Neuronal stem cell (in vitro differentiated cells): ENCODE data around the gene FBXO8.

Experiments
- DNase-seq: peaks from one replicate; pipeline ENCODE4 v3.0.0-alpha.2; 2013; ENCODE audit warnings: low spot score
- H2AFZ ChIP-seq: one replicate; pipeline ENCODE4 v1.6.1; 2013; ENCODE audit warnings: mild to moderate bottlenecking, low read length, inconsistent platforms
- H2AK5ac ChIP-seq: 2 replicates; pipeline ENCODE4 v1.6.1; 2013; ENCODE audit warnings: low read depth, mild to moderate bottlenecking, inconsistent platforms, low read length, moderate library complexity, mixed read lengths
- H2BK120ac ChIP-seq: 2 replicates; pipeline ENCODE4 v1.6.1; 2013; ENCODE audit warnings: low read depth, mild to moderate bottlenecking, inconsistent platforms, low read length, moderate library complexity, mixed read lengths
- H2BK12ac ChIP-seq: one replicate; pipeline ENCODE4 v1.6.1; 2013; ENCODE audit warnings: low read length, inconsistent platforms
- H2BK15ac ChIP-seq: 2 replicates; pipeline ENCODE4 v1.6.1; 2013; ENCODE audit warnings: mild to moderate bottlenecking, low read length, inconsistent platforms, mixed read lengths
- H2BK5ac ChIP-seq: one replicate; pipeline ENCODE4 v1.6.1; 2013; ENCODE audit warnings: inconsistent platforms, mild to moderate bottlenecking, low read length, moderate library complexity
- H3K14ac ChIP-seq: one replicate; pipeline ENCODE4 v1.6.1; 2013; ENCODE audit warnings: low read length, inconsistent platforms
- H3K18ac ChIP-seq: 2 replicates; pipeline ENCODE4 v1.6.1; 2013; ENCODE audit warnings: low read length, inconsistent platforms
- H3K23ac ChIP-seq: 2 replicates; pipeline ENCODE4 v1.6.1; 2013; ENCODE audit warnings: low read depth, mild to moderate bottlenecking, mixed read lengths, low read length, inconsistent platforms; ENCODE audit not compliant: poor library complexity
- H3K27ac ChIP-seq: replicated peaks from 3 replicates; pipeline ENCODE4 v1.5.1; 2013; ENCODE audit warnings: low read length, inconsistent platforms
- H3K27me3 ChIP-seq, 3 experiments: 2 replicates each; pipeline ENCODE4 v1.6.1; 2013; ENCODE audit warnings: low read length in 3 of 3, mild to moderate bottlenecking in 2 of 3, inconsistent platforms in 1 of 3, low read depth in 1 of 3, mixed read lengths in 1 of 3, moderate library complexity in 1 of 3; ENCODE audit not compliant: control insufficient read depth in 3 of 3, insufficient read depth in 3 of 3
- H3K36me3 ChIP-seq, 2 donors: replicated peaks in 1 of 2; 2 replicates each; pipeline ENCODE4 v1.6.1; 2013; ENCODE audit warnings: low read length in 2 of 2; ENCODE audit not compliant: control insufficient read depth in 2 of 2, insufficient read depth in 2 of 2
- H3K4ac ChIP-seq: 2 replicates; pipeline ENCODE4 v1.6.1; 2013; ENCODE audit warnings: inconsistent platforms, mild to moderate bottlenecking, low read length, moderate library complexity
- H3K4me1 ChIP-seq, 2 donors: 1 replicate in 1 of 2; 2 replicates in 1 of 2; pipeline ENCODE4 v1.6.1; 2013; ENCODE audit warnings: low read length in 2 of 2, low read depth in 1 of 2; ENCODE audit not compliant: control insufficient read depth in 2 of 2, insufficient read depth in 1 of 2
- H3K4me2 ChIP-seq: one replicate; pipeline ENCODE4 v1.6.1; 2013; ENCODE audit warnings: mild to moderate bottlenecking, low read length, inconsistent platforms; ENCODE audit not compliant: insufficient read depth, poor library complexity, severe bottlenecking
- H3K4me3 ChIP-seq, 2 donors: 2 replicates each; pipeline ENCODE4 v1.5.1; 2013; ENCODE audit warnings: low read length in 2 of 2, mild to moderate bottlenecking in 2 of 2, inconsistent platforms in 1 of 2, moderate library complexity in 1 of 2
- H3K79me1 ChIP-seq: one replicate; pipeline ENCODE4 v1.6.1; 2013; ENCODE audit warnings: low read depth, mild to moderate bottlenecking, inconsistent platforms, low read length, moderate library complexity
- H3K9ac ChIP-seq: one replicate; pipeline ENCODE4 v1.6.1; 2013; ENCODE audit warnings: mild to moderate bottlenecking, low read depth, low read length, inconsistent platforms; ENCODE audit not compliant: poor library complexity
- H3K9me3 ChIP-seq, 2 donors: replicated peaks in 1 of 2; 2 replicates each; pipeline versions ENCODE3 to v1.6.1; 2013; ENCODE audit warnings: low read length in 2 of 2, mild to moderate bottlenecking in 2 of 2, inconsistent platforms in 1 of 2, low read depth in 1 of 2, mixed read lengths in 1 of 2, moderate library complexity in 1 of 2; ENCODE audit not compliant: control insufficient read depth in 2 of 2, insufficient read depth in 1 of 2
- H4K8ac ChIP-seq: one replicate; pipeline ENCODE4 v1.6.1; 2013; ENCODE audit warnings: low read depth, mild to moderate bottlenecking, inconsistent platforms, low read length, moderate library complexity
- H4K91ac ChIP-seq: one replicate; pipeline ENCODE4 v1.6.1; 2013; ENCODE audit warnings: low read length, low read depth, mild to moderate bottlenecking, inconsistent platforms; ENCODE audit not compliant: poor library complexity
- WGBS, 2 donors: extraction: QIAGEN DNeasy Blood & Tissue Kit; methylation state at CpG; one replicate each; pipeline ENCODE4 v1.1.7; 2013; ENCODE audit warnings: missing lambda C conversion rate in 2 of 2, mixed read lengths in 1 of 2; ENCODE audit not compliant: insufficient read length in 2 of 2, insufficient replicate concordance in 1 of 2; ENCODE audit errors: extremely low coverage in 2 of 2; 5-methylcytosine and 5-hydroxymethylcytosine counted together

Gene FBXO8

GRCh38 chr4:174312993-174313392, 29.5 kb upstream of the FBXO8 start:
- Histone ChIP-seq H2BK120ac (no peak overlapping the region), H3K36me3 (peaks cover 0 to 84% of the 10 kb centered on the region in 2 donors), H3K23ac (no peak overlapping the region), H2BK5ac (no peak overlapping the region), H3K27ac (no peak overlapping the region), H2BK12ac (no peak overlapping the region), H3K4me2 (no peak overlapping the region), H3K9ac (no peak overlapping the region), H2BK15ac (no peak overlapping the region), H3K4ac (no peak overlapping the region), H3K4me3 (no peak overlapping the region), H2AFZ (no peak overlapping the region), H3K9me3 (no peaks in the 10 kb centered on the region), H4K91ac (no peak overlapping the region), H3K14ac (no peak overlapping the region), H3K18ac (no peak overlapping the region), H4K8ac (no peak overlapping the region), H3K4me1 (no peaks in the 10 kb centered on the region), H2AK5ac (no peak overlapping the region), H3K79me1 (no peaks in the 10 kb centered on the region), H3K27me3 (no peaks in the 10 kb centered on the region)
- no peak for DNase-seq
- no CpG with 5 or more reads among the region's 3 CpGs for WGBS, 2 donors

- Histone ChIP-seq H2AFZ (no peak overlapping the region), H3K4me3 (no peak overlapping the region), H3K4me1 (no peaks in the 10 kb centered on the region), H3K27ac (no peak overlapping the region), H3K27me3 (no peaks in the 10 kb centered on the region), H3K14ac (no peak overlapping the region), H2BK5ac (no peak overlapping the region), H3K9ac (no peak overlapping the region), H2BK12ac (no peak overlapping the region), H3K79me1 (peaks cover 1% of the 10 kb centered on the region), H2AK5ac (no peak overlapping the region), H3K23ac (no peak overlapping the region), H3K36me3 (peaks cover 0 to 98% of the 10 kb centered on the region in 2 donors), H3K9me3 (no peaks in the 10 kb centered on the region), H4K91ac (no peak overlapping the region), H2BK15ac (no peak overlapping the region), H3K18ac (no peak overlapping the region), H3K4ac (no peak overlapping the region), H2BK120ac (no peak overlapping the region), H3K4me2 (no peak overlapping the region), H4K8ac (no peak overlapping the region)
- no peak for DNase-seq
- WGBS, 2 donors, result no CpG with 5 or more reads among the region's 4 CpGs
These were observed 24.2 kb upstream of the FBXO8 start for GRCh38 chr4:174307694-174308093.

DNA sequence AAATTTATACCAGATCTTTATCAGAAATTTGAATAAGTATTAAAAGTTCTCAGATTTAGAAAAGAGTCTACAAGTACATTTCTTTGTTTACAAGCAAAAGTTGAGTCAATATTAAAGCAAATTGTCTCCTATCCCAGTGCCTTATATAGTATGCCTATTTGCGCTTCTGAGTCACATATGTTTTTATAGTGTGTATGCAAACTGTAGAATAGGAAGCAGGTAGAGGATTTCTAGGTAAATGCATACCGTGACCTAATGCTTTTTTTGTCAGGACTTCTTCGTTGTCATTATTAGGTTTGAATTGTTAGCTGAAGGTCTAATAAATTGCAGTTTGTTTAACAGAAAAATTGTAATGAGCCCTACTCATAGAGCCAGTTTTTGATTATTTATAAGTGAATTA, 22.5 kb upstream of the FBXO8 start:
- DNase-seq, result no peak

GRCh38 chr4:174304664-174305063, 21.2 kb upstream of the FBXO8 start:
- Histone ChIP-seq H3K4me1 (no peaks in the 10 kb centered on the region), H2AFZ (no peak overlapping the region), H3K9me3 (no peaks in the 10 kb centered on the region), H2BK12ac (no peak overlapping the region), H2AK5ac (no peak overlapping the region), H4K8ac (no peak overlapping the region), H3K36me3 (peaks cover 0 to 98% of the 10 kb centered on the region in 2 donors), H3K27me3 (no peaks in the 10 kb centered on the region), H3K4me2 (no peak overlapping the region), H3K4ac (no peak overlapping the region), H4K91ac (no peak overlapping the region), H3K79me1 (peaks cover 1% of the 10 kb centered on the region), H3K23ac (no peak overlapping the region), H3K27ac (no peak overlapping the region), H3K4me3 (no peak overlapping the region), H2BK15ac (no peak overlapping the region), H3K9ac (no peak overlapping the region), H3K18ac (no peak overlapping the region), H2BK120ac (no peak overlapping the region), H3K14ac (no peak overlapping the region), H2BK5ac (no peak overlapping the region)
- no peak for DNase-seq
- no CpG with 5 or more reads among the region's 1 CpG for WGBS, 2 donors

More for the DNA sequence above, 22.5 kb upstream of the FBXO8 start:
- H3K79me1 ChIP-seq, result peaks cover 1% of the 10 kb centered on the region
- H3K27ac ChIP-seq, result no peak overlapping the region
- no peak overlapping the region for H4K8ac ChIP-seq
- no peak overlapping the region for H2BK120ac ChIP-seq
- no peaks in the 10 kb centered on the region for H3K9me3 ChIP-seq
- H3K4ac ChIP-seq, result no peak overlapping the region
- H3K9ac ChIP-seq, result no peak overlapping the region
- H3K14ac ChIP-seq, result no peak overlapping the region
- no peak overlapping the region for H3K4me2 ChIP-seq
- no peak overlapping the region for H3K4me3 ChIP-seq
- no peak overlapping the region for H2BK5ac ChIP-seq
- H2AK5ac ChIP-seq, result no peak overlapping the region
- H3K36me3 ChIP-seq, result peaks cover 0 to 99% of the 10 kb centered on the region in 2 donors
- WGBS, 2 donors, result no CpG with 5 or more reads among the region's 3 CpGs
- H2BK15ac ChIP-seq, result no peak overlapping the region
- no peak overlapping the region for H2BK12ac ChIP-seq
- H3K18ac ChIP-seq, result no peak overlapping the region
- no peak overlapping the region for H2AFZ ChIP-seq
- H4K91ac ChIP-seq, result no peak overlapping the region
- no peaks in the 10 kb centered on the region for H3K4me1 ChIP-seq
- H3K23ac ChIP-seq, result no peak overlapping the region
- H3K27me3 ChIP-seq, result no peaks in the 10 kb centered on the region
